GM19239 (cell line): Measurements from ENCODE around the gene INAVA.
A peak's percentile ranks its signal among the peaks of the same experiment; 100 is the strongest.
"Not testable (repeated sequence)": the region's sequence is repeated elsewhere in the genome, so short reads cannot be mapped to it uniquely, and the experiment has no call there.

Experiments
- DNase-seq: peaks from one replicate; pipeline ENCODE4 v3.0.0; 2011; ENCODE audit warnings: low spot score; ENCODE audit not compliant: insufficient read length
- FAIRE-seq: peaks from 2 replicates; lab custom pipeline; 2011; peaks lifted over from hg19 to GRCh38; lab: Jason Lieb, UNC

Gene INAVA

DNA sequence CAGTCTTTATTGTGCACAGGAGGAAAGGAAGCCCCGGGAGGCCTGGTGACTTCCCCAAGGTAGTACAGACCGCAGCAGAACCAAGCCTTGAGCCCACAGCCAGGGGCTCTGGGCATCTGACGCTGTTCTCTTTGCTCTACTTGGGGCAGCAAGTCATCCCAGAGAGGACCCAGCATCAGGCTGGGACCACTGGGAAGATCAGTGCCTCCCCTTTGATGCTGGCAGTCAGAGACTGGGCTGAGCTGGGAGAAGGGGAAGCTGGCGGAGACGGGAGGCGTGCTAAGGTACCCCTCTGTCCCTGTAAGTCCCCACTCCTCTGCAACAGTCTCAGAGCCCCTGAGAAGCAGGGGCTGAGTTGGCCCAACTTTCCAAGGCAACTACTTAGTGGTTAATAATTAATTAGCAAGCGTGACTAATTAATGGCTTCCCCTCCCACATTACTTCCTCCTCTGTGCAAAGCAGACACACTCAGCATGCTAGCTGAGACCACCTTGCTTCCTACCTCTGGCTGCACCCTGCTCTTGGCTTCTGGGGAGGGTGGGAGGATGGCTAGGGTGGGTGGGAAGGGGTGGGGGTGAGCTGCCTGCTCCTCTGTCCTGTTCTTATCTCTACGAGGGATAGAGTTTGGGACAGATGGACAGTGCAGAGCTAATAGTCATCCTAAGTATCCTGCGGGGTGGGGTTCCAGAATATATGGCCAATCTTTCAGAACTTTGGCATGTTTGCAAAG lies 1.3 kb downstream of the INAVA start:
- FAIRE-seq (peak; percentile 98), DNase-seq (peak; percentile 81)

DNA sequence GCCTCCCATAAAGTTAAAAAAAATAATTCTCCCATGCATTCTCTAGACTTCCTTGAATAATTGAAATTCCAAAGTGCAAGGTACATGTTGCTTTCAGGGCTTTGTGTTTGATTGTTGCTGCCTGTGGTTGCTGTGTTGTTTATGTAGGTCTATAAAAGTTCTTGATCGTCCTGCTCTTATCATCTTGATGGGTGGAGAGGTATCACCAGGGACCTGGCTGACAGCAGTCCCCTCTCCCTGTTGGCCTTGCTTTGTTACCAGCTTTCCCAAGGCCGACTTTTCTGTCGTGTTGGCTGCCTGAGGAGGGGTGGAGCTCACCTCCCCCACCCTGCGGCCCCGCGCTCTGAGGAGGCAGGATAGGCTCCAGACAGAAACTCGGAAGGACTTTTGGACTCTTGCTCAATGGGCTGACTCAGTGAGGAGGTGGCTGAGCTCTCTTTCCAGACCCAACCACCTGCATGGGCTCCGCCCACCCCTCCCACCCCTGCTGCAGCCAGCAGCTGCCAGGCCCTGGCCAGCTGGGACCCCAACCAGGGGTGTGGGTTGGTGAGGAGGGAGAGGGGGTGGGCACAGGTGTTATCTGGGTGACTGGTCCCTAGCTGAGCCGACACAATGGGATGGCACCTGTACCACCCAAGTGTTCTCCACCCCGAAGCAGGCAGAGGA lies 2.0 kb downstream of the INAVA start:
- FAIRE-seq = peak; percentile 33

DNA sequence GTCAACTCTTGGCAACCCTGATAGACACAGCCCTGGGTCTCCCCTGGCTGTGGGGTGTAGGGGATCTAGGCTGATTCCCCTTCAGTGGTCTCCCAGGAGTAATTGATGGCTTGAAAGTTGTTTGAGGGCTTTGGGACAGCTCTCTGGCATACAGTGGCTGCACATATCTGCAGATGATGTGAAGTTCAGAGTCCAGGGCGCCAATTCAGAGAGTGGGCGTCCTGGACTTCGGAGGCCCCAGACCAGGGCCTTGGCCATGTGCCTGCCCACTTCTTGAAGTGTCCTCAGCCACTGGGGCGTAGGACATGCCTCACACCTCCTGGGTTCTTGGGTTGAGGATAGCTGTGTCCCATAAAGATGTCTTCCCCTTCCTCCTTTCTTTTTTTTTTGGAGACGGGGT lies 2.6 kb downstream of the INAVA start:
- FAIRE-seq (no peak), DNase-seq (no peak)

More for the DNA sequence above, 2.0 kb downstream of the INAVA start:
- no peak for DNase-seq

DNA sequence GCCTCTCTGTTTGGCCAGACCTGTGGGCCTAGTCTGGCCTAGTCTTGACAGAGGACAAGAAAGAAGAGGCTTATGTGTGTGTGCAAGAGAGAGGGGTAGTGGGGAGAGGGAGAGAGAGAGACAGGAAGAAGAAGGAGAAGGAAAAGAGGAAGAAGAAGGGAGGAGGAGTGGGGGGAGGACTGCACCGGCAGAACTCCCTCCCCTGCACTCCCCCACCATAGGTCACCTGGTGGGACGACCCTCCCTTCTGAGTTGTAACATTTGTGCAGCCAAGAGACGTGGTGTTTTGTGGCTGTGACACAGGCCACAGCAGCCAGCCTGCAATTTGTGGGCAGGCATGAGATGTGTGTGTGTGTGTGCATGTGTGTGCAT lies 4.3 kb downstream of the INAVA start:
- no peak for FAIRE-seq
- no peak for DNase-seq

DNA sequence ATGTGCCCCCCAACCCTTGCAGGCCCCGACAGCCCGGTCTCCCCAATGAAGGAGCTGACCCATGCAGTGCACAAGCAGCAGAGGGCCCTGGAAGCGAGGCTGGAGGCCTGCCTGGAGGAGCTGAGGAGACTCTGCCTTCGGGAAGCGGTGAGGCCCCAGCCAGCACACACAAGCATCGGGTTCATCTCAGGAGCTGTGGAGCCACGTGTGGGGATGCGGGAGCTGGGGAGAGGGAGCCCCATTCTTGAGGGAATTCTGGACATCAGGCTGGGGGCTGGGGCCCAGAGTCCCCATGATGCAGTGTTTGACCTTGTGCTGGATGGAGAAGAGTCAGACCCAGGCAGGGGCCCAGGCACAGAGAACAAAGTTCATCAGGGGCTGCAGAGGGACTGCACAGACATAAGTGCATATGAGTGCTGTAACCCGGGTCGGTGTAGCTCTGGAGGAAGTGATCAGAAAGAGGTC lies 4.8 kb downstream of the INAVA start:
- DNase-seq = no peak
- FAIRE-seq = no peak

DNA sequence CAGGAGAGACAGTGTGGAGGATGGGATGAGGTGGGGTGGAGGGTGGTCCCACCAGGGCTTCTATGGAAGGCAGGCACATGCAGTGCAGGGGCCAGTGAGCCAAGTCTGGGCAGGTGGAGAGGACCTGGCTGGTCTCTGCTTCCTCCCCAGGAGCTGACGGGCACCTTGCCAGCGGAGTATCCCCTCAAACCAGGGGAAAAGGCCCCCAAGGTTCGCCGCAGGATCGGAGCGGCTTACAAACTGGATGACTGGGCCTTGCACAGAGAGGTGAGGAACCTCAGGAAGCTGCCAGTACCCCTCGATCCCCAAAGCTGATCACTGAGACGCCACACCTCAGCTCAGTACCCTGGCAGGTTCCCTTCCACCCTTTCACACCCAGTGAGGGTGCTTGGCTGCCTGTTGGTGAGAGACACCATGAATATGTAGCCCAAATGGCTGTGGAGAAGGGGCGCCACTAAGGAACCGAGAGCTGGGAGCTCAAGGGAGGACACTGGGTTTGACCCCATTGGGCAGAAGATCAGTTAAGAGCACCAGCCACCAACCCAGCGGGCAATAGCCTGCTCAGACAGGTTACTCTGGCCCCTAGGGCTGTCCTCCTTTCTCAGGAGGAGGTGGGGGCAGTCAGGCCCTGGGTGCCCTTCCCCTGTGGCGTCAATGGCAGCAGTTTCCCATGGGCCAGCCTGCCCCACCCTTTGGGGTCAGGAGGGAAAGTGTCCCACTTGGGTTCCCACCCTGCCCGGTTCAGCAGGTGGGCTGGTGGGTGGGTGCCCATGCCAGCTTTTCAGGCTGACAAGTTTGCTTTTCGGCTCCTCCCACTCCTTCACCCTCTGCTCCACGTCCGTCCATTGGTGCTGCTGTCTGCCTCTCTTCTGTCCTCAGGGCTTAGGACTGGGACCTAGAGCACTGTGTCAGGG lies 5.5 kb downstream of the INAVA start:
- DNase-seq (no peak), FAIRE-seq (no peak)

DNA sequence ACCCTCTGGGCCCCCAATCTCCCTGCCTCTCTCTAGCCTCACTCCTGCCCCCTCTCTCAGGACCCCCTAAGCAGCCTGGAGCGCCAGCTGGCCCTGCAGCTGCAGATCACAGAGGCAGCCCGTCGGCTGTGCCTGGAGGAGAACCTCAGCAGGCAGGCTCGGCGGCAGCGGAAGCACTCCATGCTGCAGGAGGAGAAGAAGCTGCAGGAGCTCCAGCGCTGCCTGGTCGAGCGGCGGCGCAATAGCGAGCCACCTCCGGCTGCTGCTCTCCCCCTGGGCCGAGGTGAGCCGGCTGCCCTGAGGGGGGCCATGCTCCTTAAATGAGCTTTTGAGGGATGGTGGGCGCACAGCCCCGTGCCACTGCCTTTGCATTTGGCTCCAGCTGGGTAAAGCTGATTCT lies 6.2 kb downstream of the INAVA start:
- no peak for FAIRE-seq

DNA sequence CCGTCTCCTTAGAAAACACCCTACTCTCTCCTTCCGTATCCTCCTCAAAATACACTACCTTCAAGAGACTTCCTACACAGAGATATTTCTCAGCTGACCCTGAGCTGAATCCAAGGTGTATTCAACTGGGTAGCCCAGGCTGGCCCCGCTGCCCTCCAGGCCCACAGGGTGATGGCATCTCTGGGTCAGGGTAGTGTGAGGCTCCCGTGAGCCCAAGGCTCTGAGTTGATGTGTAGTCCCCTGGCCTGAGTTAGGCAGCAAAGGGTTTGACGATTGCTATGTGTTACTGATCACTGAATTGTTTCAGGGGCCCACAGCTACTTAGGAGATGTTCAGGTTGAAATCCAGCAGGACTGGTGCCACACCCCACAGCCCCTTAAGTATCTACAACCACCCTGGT lies 6.7 kb downstream of the INAVA start:
- FAIRE-seq = no peak
- no peak for DNase-seq

More for the DNA sequence above, 6.2 kb downstream of the INAVA start:
- DNase-seq = no peak

DNA sequence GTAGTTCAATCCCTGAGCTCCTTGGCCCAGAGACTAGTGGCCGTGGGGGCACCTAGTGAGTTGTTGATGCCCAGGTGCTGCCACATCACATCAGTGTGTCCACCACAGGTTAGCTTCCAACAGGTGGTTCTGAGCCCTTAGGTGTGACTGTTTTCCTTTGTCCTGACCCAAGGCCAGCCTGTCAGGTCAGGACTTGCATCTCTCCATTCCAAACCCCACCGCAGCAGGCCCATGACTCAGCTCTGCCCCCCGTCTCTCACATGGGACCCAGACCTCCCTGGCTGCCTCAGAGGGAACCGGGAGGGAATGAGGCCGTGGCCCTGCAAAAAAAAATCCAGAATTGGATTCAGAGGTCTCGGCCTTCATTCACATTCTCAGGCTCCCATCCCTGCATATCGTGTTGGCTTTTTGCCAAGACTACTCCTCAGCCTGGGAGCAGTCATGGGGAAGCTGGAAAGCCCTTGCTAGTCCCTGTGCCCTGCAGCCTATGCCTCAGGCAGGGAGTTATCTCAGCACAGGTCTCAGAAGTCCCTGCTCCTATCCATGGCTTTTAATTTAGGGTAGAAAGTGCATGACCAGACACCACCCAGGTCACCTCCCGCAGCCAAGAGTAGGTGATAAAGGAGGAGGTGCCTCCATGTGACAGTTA lies 7.2 kb downstream of the INAVA start:
- FAIRE-seq = no peak
- DNase-seq = no peak

DNA sequence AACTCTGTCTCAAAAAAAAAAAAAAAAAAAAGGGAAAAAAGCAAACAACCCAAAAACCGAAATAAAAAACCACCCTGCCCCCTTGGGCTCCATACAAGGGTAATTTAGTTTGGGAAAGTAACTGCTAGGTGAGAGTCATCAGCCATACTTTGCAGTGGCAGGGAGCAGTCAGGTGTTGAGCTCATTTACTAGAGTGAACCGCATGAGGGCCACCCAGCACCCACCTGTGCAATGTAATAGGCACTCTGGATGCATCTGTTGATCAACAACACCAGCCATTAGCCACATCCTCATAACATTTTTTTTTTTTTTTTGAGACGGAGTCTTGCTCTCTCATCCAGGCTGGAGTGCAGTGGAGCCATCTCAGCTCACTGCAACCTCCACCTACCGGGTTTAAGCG lies 9.1 kb downstream of the INAVA start:
- FAIRE-seq = no peak
- no peak for DNase-seq

DNA sequence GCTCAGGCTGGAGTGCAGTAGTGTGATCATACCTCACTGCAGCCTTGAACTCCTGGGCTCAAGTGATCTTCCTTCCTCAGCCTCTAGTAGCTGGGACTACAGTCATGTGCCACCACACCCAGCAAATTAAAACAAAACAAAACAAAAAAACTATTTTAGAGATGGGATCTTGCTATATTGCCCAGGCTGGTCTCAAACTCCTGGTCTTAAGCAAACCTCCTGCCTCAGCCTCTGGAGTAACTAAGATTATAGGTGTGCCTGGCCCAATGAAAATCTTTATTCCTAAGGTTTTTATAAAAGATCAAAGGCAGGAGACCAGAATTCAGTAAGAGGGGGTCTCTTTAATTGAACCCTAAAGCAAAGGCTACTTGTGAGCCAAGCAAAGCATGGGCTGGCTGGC lies 10.1 kb downstream of the INAVA start:
- no peak for DNase-seq
- FAIRE-seq = no peak

DNA sequence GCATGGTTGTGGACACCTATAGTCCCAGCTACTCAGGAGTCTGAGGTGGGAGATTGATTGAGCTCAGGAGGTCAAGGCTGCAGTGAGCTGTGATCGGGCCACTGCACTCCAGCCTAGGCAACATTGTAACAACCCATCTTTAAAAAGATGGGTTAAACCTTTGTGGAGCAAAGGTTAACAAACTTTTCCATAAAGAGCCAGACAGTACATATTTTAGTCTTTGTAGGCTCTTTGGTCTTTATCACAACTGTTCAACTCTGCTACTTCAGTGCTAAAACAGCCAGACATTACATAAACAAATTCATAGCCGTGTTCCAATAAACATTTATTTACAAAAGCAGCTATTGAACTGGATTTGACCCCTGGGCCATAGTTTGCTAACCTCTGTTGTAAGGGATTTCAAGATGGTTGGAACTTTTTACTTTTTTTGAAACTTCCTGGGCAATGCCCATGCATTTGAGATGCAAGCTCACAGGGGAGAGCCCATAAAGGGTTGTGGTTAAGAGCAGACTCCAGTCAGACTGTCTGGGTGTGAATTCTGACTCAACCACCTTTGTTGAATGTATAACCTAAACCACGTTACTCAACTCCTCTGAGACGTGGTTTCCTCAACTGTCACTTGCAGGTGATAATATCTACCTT lies 10.8 kb downstream of the INAVA start:
- FAIRE-seq (peak; percentile 80), DNase-seq (no peak)

DNA sequence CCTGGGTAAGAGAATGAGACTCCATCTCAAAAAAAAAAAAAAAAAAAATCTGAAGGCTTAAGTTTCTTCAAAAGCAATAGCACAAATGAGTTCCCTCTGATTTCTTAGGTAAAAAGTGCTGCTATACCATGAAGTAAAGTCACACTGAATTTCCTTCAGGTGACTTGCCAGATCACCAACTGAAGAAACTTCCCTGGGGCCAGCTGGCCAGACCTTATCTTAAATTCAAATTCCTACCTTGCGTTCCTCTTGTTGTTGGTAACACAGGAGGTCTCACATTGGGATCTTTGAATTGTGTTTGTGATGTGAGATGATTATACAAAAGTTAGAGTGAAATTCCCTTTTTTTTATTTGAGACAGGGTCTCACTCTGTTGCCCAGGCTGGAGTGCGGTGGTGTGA lies 11.8 kb downstream of the INAVA start:
- DNase-seq (no peak), FAIRE-seq (no peak)

DNA sequence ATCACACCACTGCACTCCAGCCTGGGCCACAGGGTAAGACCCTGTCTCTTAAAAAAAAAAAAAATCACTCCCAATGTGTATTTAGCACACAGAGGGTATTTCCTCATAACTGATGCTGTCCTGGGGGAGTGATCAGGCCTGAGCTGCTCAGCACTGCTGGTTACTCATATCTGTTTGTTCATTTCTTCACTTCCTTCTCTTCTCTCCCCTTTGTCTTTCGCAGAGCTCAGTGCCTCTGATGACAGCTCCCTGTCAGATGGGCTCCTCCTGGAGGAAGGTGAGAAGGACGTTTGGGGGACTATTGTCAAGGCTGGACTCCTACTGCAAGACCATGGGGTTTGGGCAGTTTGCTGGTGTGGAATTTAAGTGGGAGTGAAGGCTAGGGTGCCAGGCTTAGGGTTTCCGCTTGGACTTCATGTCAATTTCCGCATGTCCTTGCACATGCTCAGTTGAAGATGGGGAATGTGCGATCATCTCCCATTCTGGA lies 13.0 kb downstream of the INAVA start:
- FAIRE-seq (peak; percentile 91), DNase-seq (peak; percentile 45)

DNA sequence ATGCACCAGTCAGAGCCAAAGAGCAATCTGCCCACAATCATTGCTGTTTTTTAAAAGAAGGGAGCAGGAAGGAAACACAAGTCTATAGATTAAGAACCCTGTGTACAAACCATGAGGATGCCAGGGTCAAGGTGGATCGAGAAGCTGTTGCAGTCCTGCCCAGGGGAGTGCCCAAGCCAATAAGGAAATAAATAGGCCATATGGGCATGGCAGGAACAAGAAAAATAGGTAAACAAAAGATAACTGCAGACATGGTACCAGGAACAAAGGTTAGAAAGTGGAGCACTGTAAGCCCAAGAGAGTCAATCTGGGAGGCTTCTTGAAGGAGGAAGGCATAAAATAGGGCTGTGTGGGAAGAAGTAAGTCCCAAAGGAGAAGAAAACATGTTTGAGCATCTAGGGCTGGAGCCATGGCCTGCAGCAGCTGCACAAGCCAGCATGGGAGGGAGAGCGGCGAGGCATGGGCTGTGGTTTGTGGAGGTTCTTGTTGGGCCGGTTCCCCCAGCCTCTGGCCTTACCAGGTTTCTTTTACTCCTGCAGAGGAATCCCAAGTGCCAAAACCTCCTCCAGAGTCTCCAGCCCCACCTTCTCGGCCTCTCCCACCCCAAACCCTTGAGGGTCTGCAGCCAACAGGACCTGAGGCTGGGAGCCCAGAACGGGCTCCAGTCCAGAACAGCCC lies 13.6 kb downstream of the INAVA start:
- FAIRE-seq = no peak
- no peak for DNase-seq

DNA sequence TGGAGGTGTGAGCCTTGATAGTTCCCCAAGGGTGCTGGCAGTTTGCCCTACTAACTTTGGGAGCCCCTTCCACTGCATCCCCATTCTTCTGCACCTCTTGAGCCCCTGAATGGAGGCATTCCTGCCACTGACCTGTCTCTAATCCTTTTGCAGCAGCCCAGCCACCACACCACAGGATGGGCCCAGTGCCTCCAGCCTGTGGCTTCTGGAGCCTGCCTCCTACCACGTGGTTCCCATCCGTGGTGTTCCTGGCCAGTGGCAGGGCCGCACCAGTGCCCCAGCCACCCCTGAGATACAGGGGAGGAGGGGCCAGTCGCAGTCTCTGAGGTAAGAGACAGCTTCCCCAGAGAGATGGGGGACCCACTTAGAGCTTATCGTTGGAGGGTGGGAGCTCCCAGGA lies 14.4 kb downstream of the INAVA start:
- DNase-seq = no peak
- FAIRE-seq = no peak

DNA sequence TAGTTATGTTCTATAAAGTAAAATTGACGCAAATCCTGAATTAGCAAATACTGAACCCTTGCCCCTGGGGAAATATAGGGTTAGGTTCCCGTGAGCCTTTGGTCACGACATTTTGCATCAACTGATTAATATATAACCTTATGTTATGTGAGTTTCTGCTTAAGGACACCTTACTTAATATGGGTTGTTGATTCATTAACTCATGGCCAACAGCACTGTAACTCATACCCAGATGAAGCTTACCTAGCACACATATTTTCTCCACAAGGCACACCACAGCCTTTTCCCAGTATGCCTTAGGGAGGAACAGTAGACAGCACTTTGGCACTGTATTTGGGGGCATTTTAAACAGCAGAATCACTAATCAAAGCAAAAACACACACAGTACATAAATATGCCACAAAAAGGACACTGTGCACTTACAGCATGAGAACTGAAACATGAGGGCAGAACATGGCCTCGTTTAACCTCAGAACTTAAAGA lies 15.1 kb downstream of the INAVA start:
- peak; percentile 88 for FAIRE-seq
- peak; percentile 44 for DNase-seq

DNA sequence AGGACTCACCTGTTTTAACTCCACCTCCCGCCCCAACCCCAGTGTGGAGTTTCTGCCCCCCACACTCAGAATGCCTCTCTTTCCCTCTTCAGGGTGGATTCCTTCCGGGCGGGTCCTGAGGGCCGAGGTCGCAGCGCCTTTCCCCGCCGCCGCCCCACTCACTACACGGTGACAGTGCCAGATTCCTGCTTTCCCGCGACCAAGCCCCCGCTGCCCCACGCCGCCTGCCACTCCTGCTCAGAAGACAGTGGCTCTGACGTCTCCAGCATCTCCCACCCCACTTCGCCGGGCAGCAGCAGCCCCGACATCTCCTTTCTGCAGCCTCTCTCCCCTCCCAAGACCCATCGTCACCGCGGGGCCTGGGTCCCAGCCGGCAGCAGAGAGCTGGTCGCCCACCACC lies 16.7 kb downstream of the INAVA start:
- FAIRE-seq = no peak
- no peak for DNase-seq

DNA sequence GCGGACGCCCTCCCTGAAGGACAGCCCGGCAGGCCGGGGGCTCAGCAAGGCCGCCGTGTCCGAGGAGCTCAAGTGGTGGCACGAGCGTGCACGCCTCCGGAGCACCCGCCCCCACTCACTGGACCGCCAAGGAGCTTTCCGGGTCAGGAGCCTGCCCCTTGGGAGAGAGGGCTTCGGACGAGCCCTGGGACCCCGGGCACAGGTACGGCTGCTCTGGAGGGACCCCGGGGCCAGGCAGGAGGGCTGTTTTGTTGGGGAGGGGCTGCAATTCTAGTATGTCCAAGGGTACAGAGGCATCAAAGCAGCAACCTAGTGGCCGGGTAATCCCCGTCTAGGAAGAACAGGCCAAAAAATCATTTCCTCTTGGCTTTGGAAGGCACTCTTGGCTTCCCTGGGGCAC lies 17.2 kb downstream of the INAVA start:
- not testable (repeated sequence) for FAIRE-seq, DNase-seq
